Fibroblast of mammary gland (primary cell): Measurements from ENCODE around the gene FHIT.

ENCODE experiments used
- DNase-seq: peaks from one replicate; pipeline ENCODE4 v3.0.0-alpha.2; 2010; ENCODE audit warnings: low read depth
- H3K4me3 ChIP-seq: 2 replicates; pipeline ENCODE4 v1.5.1; 2011; ENCODE audit warnings: low read depth, mild to moderate bottlenecking, low read length, moderate library complexity; ENCODE audit not compliant: control insufficient read depth
- TF ChIP-seq, protein P1 (sequence below): conservative IDR thresholded peaks from 2 replicates; pipeline ENCODE4 v1.5.1; 2011; ENCODE audit warnings: low read depth, low read length, inconsistent platforms; ENCODE audit not compliant: control insufficient read depth, insufficient read depth

Gene FHIT

DNA sequence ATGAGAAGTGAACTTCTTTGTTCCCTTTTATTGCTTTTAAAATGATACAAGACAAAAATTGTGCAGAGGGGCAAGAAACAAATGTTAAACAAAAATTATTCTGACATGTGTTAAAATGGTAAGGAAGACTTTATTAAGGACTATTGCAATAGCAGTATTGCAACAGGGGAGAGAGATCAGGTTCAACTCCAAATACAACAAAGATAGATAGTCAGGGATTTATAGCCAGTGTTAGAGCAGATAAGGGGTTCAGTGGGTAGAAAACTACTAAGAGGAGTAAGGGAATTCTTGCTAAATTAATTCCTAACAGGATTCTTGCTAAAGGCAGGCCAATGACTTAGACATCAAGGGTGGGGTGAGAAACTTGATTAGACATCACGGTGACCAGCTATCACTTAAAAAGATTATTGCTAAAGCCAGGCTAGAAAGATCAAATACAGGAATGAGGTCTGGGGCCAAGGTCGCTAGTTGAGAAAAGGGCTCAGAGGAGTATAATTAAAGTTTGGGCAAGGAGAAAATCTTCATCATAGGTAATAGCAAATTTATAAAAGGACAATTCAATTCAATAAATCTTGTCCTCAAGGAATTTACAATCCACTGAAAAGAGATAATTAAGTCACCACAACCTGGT, 81.5 kb downstream of the FHIT start:
- TF ChIP-seq, protein P1, sequence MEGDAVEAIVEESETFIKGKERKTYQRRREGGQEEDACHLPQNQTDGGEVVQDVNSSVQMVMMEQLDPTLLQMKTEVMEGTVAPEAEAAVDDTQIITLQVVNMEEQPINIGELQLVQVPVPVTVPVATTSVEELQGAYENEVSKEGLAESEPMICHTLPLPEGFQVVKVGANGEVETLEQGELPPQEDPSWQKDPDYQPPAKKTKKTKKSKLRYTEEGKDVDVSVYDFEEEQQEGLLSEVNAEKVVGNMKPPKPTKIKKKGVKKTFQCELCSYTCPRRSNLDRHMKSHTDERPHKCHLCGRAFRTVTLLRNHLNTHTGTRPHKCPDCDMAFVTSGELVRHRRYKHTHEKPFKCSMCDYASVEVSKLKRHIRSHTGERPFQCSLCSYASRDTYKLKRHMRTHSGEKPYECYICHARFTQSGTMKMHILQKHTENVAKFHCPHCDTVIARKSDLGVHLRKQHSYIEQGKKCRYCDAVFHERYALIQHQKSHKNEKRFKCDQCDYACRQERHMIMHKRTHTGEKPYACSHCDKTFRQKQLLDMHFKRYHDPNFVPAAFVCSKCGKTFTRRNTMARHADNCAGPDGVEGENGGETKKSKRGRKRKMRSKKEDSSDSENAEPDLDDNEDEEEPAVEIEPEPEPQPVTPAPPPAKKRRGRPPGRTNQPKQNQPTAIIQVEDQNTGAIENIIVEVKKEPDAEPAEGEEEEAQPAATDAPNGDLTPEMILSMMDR = no peak
- no peak overlapping the region for H3K4me3 ChIP-seq
- DNase-seq = no peak

DNA sequence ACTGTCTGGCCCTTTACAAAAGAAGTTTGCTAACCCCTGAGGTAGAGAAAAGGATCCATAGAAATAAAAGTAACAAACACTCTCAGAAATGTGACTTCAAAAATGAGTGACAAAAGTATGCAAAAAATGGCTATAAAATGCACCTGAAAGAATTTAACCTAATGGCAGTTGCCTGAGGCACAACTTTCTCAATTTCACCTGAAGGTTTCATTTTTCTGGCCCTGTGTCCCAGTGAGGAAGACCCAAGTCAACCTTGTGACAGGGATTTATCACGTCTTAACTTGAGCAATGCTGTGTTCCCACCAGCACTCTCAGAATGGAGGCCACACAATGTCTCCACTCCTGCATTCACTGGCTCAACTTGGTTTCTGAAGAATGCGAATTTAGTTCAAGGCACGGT, 83.0 kb downstream of the FHIT start:
- DNase-seq = no peak
- no peak overlapping the region for H3K4me3 ChIP-seq
- TF ChIP-seq, protein P1 = no peak

DNA sequence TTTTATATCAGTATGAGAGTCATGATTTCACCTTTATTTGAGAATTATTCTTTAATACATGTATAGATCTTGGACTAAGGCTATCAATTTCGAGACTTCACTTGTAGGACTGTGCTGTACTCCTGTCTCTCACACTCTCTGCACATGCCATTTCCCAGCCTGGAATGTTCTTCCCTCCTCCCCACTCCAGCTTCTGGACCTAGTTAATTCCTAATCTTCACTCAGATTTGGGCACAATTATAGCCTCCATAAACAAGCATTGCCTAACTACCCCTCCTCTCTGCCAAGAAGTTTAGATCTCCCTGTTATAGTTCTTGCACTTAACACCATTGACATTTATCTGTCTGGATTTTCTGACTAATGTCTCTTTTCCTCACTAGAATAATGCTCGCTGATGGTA, 88.3 kb downstream of the FHIT start:
- no peak for DNase-seq
- H3K4me3 ChIP-seq = no peak overlapping the region
- TF ChIP-seq, protein P1 = no peak

DNA sequence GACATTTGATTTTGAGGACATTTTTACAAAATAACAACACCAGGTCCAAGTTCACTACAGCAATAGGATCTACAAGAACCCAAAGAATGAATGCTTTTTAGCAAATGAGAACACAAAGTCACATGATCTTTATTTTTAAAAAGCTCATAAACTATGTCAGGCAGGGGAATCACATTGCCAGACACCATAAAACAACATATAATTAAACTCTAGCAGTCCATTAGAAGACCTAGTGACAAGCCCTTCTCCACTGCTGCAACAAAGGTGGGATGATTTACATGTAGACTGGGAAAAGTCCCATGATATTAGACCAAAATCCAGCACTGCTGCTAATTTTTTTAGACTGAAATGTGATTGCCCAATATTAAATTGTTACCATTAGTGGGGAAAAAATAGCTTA, 92.6 kb downstream of the FHIT start:
- DNase-seq = no peak
- H3K4me3 ChIP-seq = no peak overlapping the region
- TF ChIP-seq, protein P1 = no peak

DNA sequence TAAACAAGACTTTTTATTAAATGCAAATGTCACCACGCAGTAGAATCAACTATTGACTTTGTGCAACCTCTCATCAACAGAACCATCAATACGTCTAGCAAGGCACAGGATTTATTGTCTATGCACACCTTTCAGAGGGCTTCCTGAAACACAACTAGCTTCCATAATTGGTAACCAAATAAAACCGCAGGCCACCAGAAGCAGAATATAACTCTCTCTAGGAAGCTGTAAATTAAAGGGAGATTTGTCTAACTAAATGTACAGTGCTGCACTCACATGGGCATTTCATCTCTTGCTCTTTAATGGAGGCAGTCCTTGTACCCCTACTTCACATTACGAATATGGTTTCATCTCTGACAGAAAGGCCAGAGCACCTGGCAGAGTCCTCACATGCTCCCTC, 93.0 kb downstream of the FHIT start:
- H3K4me3 ChIP-seq = no peak overlapping the region
- no peak for DNase-seq
- TF ChIP-seq, protein P1 = no peak

DNA sequence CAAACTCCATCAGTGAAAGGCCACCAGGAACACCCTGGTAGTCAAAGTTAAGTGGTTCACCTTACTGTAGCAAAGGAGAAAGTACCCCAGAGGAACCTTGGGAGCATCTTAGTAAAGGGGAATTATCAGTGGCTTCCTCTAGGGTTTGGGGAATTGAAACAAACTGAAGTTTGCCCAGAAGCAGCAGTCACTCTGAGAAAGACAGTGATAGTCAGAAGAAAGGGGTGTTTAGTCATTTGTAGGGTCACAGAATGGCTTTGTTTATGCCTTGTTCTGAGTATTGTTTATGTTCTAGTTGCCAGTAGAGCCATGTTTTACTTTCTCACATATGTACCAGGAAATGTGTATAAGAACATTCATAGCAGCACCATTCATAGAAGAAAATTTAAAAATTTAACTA, 93.8 kb downstream of the FHIT start:
- TF ChIP-seq, protein P1 = no peak
- DNase-seq = no peak
- no peak overlapping the region for H3K4me3 ChIP-seq

DNA sequence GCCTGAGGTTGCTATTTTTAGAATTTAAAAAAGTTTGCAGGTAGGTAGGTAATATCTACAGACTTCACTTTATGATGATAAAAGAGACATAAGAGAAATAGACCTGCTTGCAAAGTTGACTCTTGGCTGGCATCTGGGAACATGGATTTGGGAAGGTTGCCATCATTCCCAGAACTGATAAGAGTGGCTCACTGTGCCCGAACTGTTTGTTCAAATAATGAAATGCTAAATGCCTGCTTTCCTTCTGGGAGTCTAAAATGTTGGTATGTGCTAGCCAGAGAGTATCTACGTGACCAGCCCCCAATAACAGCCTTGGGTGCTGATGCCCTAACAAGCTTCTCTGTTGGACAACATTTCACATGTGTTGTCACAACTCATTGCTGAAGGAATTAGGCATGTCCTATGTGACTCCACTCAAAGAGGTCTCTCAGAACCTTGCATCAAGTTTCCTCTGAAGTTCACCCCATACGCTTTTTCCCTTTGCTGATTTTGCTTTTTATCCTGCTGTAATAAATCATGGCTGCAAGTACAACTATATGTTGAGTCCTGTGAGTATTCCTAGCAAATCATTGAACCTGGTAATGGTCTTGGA, 95.5 kb downstream of the FHIT start:
- TF ChIP-seq, protein P1 = no peak
- no peak for DNase-seq

More for the DNA sequence above, 95.5 kb downstream of the FHIT start:
- H3K4me3 ChIP-seq = no peak overlapping the region
